IMR-90 (cell line): ENCODE data around the gene SLC9A2. TPM values are rescaled to one million over a fixed set of nuclear protein-coding genes. Genes with fewer than 3 reads are reported as not detected.

Experiments
- ATAC-seq: fragments of 200-7000 bp; cut with Tn5 transposase; 2 replicates; pipeline ENCODE4 v1.9.1; 2020; ENCODE audit warnings: low read depth, mild to moderate bottlenecking, moderate library complexity
- BruUV-seq: library from RNA; stranded (reverse); fragments of 400-500 nt; replicated peaks from 2 replicates; lab custom pipeline; 2021; lab: Mats Ljungman, UMichigan
- CTCF ChIA-PET: fragments of 300-600 bp; formaldehyde crosslinking; extraction: SDS; loops from one replicate; lab custom pipeline; 2021; ENCODE audit warnings: antibody characterized with exemption; lab: Yijun Ruan, JAX
- POLR2A ChIA-PET: fragments of 300-600 bp; sonication (Branson Sonifier 250); formaldehyde crosslinking; loops from one replicate; lab custom pipeline; 2022; ENCODE audit warnings: antibody characterized with exemption; ENCODE audit not compliant: unreplicated experiment; lab: Charles Lee
- DNase-seq: peaks from one replicate; pipeline ENCODE4 v3.0.0; 2013
- H2AFZ ChIP-seq: replicated peaks from 2 replicates; pipeline ENCODE3; 2013; ENCODE audit warnings: low read length, mild to moderate bottlenecking; ENCODE audit not compliant: poor library complexity
- H2AK5ac ChIP-seq: 2 replicates; pipeline ENCODE4 v1.6.1; 2013; ENCODE audit warnings: low read depth, low read length, inconsistent platforms
- H2AK9ac ChIP-seq: replicated peaks from 2 replicates; pipeline ENCODE3; 2013; ENCODE audit warnings: mild to moderate bottlenecking, low read depth, low read length, moderate library complexity; ENCODE audit not compliant: poor library complexity
- H2BK120ac ChIP-seq: 2 replicates; pipeline ENCODE4 v1.6.1; 2013; ENCODE audit warnings: low read depth, low read length, inconsistent platforms
- H2BK15ac ChIP-seq: 3 replicates; pipeline ENCODE4 v1.6.1; 2013; ENCODE audit warnings: low read depth, low read length, inconsistent platforms
- H2BK20ac ChIP-seq: 2 replicates; pipeline ENCODE4 v1.6.1; 2013; ENCODE audit warnings: low read depth, mild to moderate bottlenecking, inconsistent platforms, low read length, moderate library complexity
- H2BK5ac ChIP-seq: 2 replicates; pipeline ENCODE4 v1.6.1; 2013; ENCODE audit warnings: mild to moderate bottlenecking, low read depth, low read length, inconsistent platforms; ENCODE audit not compliant: poor library complexity, severe bottlenecking
- H3K14ac ChIP-seq: replicated peaks from 2 replicates; pipeline ENCODE4 v1.6.1; 2013; ENCODE audit warnings: low read depth, low read length, inconsistent platforms
- H3K18ac ChIP-seq: 2 replicates; pipeline ENCODE4 v1.6.1; 2013; ENCODE audit warnings: low read depth, low read length, control low read depth
- H3K23ac ChIP-seq: 2 replicates; pipeline ENCODE4 v1.6.1; 2013; ENCODE audit warnings: low read depth, low read length, inconsistent platforms
- H3K27ac ChIP-seq: 2 replicates; pipeline ENCODE4 v1.5.1; 2013; ENCODE audit warnings: mild to moderate bottlenecking, control low read depth, low read length; ENCODE audit not compliant: insufficient read depth
- H3K27me3 ChIP-seq: 2 replicates; pipeline ENCODE4 v1.6.1; 2013; ENCODE audit warnings: low read length; ENCODE audit not compliant: control insufficient read depth, insufficient read depth
- H3K36me3 ChIP-seq: 2 replicates; pipeline ENCODE4 v1.6.1; 2013; ENCODE audit warnings: low read length, mixed read lengths; ENCODE audit not compliant: control insufficient read depth, insufficient read depth
- H3K4ac ChIP-seq: 2 replicates; pipeline ENCODE4 v1.6.1; 2013; ENCODE audit warnings: low read depth, low read length, inconsistent platforms
- H3K4me1 ChIP-seq: 2 replicates; pipeline ENCODE4 v1.6.1; 2013; ENCODE audit warnings: low read length, mixed read lengths; ENCODE audit not compliant: control insufficient read depth, insufficient read depth
- H3K4me2 ChIP-seq: 2 replicates; pipeline ENCODE4 v1.6.1; 2013; ENCODE audit warnings: low read depth, mild to moderate bottlenecking, control low read depth, low read length, moderate library complexity
- H3K4me3 ChIP-seq: 2 replicates; pipeline ENCODE4 v1.5.1; 2013; ENCODE audit warnings: low read depth, mild to moderate bottlenecking, control low read depth, low read length, moderate library complexity; ENCODE audit not compliant: insufficient read depth
- H3K56ac ChIP-seq: 2 replicates; pipeline ENCODE4 v1.6.1; 2013; ENCODE audit warnings: low read length, inconsistent platforms; ENCODE audit not compliant: insufficient read depth; ENCODE audit errors: extremely low read depth
- H3K79me1 ChIP-seq, 2 experiments: 2 replicates each; pipeline ENCODE4 v1.6.1; 2013; ENCODE audit warnings: low read length in 2 of 2, inconsistent platforms in 1 of 2, low read depth in 1 of 2
- H3K9ac ChIP-seq: 2 replicates; pipeline ENCODE4 v1.6.1; 2013; ENCODE audit warnings: low read depth, low read length, control low read depth
- H3K9me1 ChIP-seq: 2 replicates; pipeline ENCODE4 v1.6.1; 2013; ENCODE audit warnings: low read length, inconsistent platforms; ENCODE audit not compliant: insufficient read depth
- H3K9me3 ChIP-seq: 2 replicates; pipeline ENCODE4 v1.6.1; 2013; ENCODE audit warnings: low read length; ENCODE audit not compliant: control insufficient read depth, insufficient read depth
- H4K20me1 ChIP-seq: 2 replicates; pipeline ENCODE4 v1.6.1; 2013; ENCODE audit warnings: low read length, inconsistent platforms; ENCODE audit not compliant: insufficient read depth
- H4K5ac ChIP-seq: 2 replicates; pipeline ENCODE4 v1.6.1; 2013; ENCODE audit warnings: mild to moderate bottlenecking, low read depth, low read length, control low read depth
- H4K8ac ChIP-seq, 2 experiments: 2 replicates each; pipeline ENCODE4 v1.6.1; 2013; ENCODE audit warnings: low read depth in 2 of 2, low read length in 2 of 2, control low read depth in 1 of 2, inconsistent platforms in 1 of 2
- H4K91ac ChIP-seq: 2 replicates; pipeline ENCODE4 v1.6.1; 2013; ENCODE audit warnings: low read depth, low read length, inconsistent platforms; ENCODE audit not compliant: insufficient read depth
- BHLHE40 ChIP-seq: fragments of 150-350 bp; IDR thresholded peaks from 2 replicates; pipeline ENCODE4 v1.6.1; 2016; ENCODE audit warnings: mild to moderate bottlenecking, low read depth, low read length
- CHD1 ChIP-seq: IDR thresholded peaks from 2 replicates; pipeline ENCODE4 v1.6.1; 2012; ENCODE audit warnings: low read depth, low read length, improper control_type of control experiment
- ELK1 ChIP-seq: fragments of 150-350 bp; IDR thresholded peaks from 2 replicates; pipeline ENCODE4 v1.6.1; 2016; ENCODE audit warnings: low read depth, mild to moderate bottlenecking, low read length, moderate library complexity, borderline replicate concordance
- FOS ChIP-seq: fragments of 150-350 bp; IDR thresholded peaks from 2 replicates; pipeline ENCODE4 v1.6.1; 2016; ENCODE audit warnings: low read depth, low read length
- MAZ ChIP-seq: IDR thresholded peaks from 2 replicates; pipeline ENCODE4 v1.6.1; 2012; ENCODE audit warnings: low read depth, mild to moderate bottlenecking, low read length, improper control_type of control experiment, moderate library complexity, borderline replicate concordance
- MXI1 ChIP-seq: IDR thresholded peaks from 2 replicates; pipeline ENCODE4 v1.6.1; 2012; ENCODE audit warnings: low read depth, mild to moderate bottlenecking, low read length, moderate library complexity, borderline replicate concordance
- NFE2L2 ChIP-seq: fragments of 150-350 bp; IDR thresholded peaks from 2 replicates; pipeline ENCODE4 v1.6.1; 2016; ENCODE audit warnings: low read depth, mild to moderate bottlenecking, low read length
- RAD21 ChIP-seq: IDR thresholded peaks from 2 replicates; pipeline ENCODE4 v1.6.1; 2012; ENCODE audit warnings: low read length, improper control_type of control experiment
- RCOR1 ChIP-seq: IDR thresholded peaks from 2 replicates; pipeline ENCODE4 v1.6.1; 2012; ENCODE audit warnings: mild to moderate bottlenecking, low read length, improper control_type of control experiment; ENCODE audit not compliant: insufficient replicate concordance
- RFX5 ChIP-seq: IDR thresholded peaks from 2 replicates; pipeline ENCODE4 v1.8.0; 2012; ENCODE audit warnings: low read depth, mild to moderate bottlenecking, low read length, moderate library complexity
- SMC3 ChIP-seq: fragments of 150-350 bp; IDR thresholded peaks from 2 replicates; pipeline ENCODE4 v1.6.1; 2016; ENCODE audit warnings: low read depth, mild to moderate bottlenecking, antibody characterized with exemption, low read length, moderate library complexity
- WGBS, 2 experiments: methylation state at CpG; one replicate each; pipeline versions ENCODE4 v1.1.5 to v1.1.7; 2013; ENCODE audit warnings: missing lambda C conversion rate in 2 of 2; ENCODE audit not compliant: insufficient read length in 1 of 2; ENCODE audit errors: extremely low coverage in 2 of 2; 5-methylcytosine and 5-hydroxymethylcytosine counted together
- dilution Hi-C: fragments of 300-500 bp; cut with HindIII; formaldehyde crosslinking; loops from one replicate; pipeline ENCODE4 v1.14.3; 2018; ENCODE audit warnings: low sequenced_read_pairs; ENCODE audit not compliant: unreplicated experiment
- in situ Hi-C: fragments of 300-500 bp; cut with MboI; formaldehyde crosslinking; loops from 3 replicates; pipeline ENCODE4 v1.14.3; 2019; ENCODE audit warnings: low sequenced_read_pairs, inconsistent platforms, mixed read lengths
- intact Hi-C: fragments of 100-400 bp; cut with micrococcal nuclease; formaldehyde crosslinking; loops from 2 replicates; pipeline ENCODE4 v1.10.0; 2022
- polyA plus RNA-seq, 3 experiments: library from polyadenylated mRNA; depleted of rRNA; stranded (reverse); fragments of >200 nt; gene quantifications; 2 replicates each; pipeline ENCODE4 v1.2.3, GENCODE V29; 2012; ENCODE audit warnings: low replicate concordance in 1 of 3
- total RNA-seq: library from RNA; depleted of rRNA; stranded (reverse); fragments of >200 nt; gene quantifications from 2 replicates; pipeline ENCODE4 v1.2.3, GENCODE V29; 2012
- TF ChIP-seq, protein P1 (sequence below): conservative IDR thresholded peaks from 2 replicates; pipeline ENCODE4 v1.5.1; 2012; ENCODE audit warnings: mild to moderate bottlenecking, low read depth, low read length, improper control_type of control experiment
- TF ChIP-seq, protein P2 (sequence below): fragments of 150-350 bp; IDR thresholded peaks from 2 replicates; pipeline ENCODE4 v1.6.1; 2017; ENCODE audit warnings: mild to moderate bottlenecking, antibody characterized with exemption, low read length, low read depth

SLC9A2 gene
- total and polyA plus RNA-seq, 2 of the 4 experiments (the other 2 are of a cell fraction): not detected

- H3K9me3 ChIP-seq: no peaks in the 10 kb centered on the region
- intact Hi-C loops (no loop called here), in situ Hi-C loops (no loop called here), dilution Hi-C loops (no loop called here)
- H2AK9ac ChIP-seq: no peak overlapping the region
- H3K4ac ChIP-seq: no peak overlapping the region
- no peak overlapping the region for H3K9ac ChIP-seq
- no peak overlapping the region for H4K8ac ChIP-seq
- no peak overlapping the region for H2AK5ac ChIP-seq
- H3K27ac ChIP-seq: no peak overlapping the region
- no peak overlapping the region for H2BK20ac ChIP-seq
- H3K9me1 ChIP-seq: no peaks in the 10 kb centered on the region
- no peaks in the 10 kb centered on the region for H3K4me1 ChIP-seq
- H2BK15ac ChIP-seq: no peak overlapping the region
- no peak overlapping the region for H3K56ac ChIP-seq
- H3K14ac ChIP-seq: no peak overlapping the region
- H3K27me3 ChIP-seq: peaks cover 2% of the 10 kb centered on the region; the same call in 1 of the 2 replicates
- no TSS peak for BruUV-seq
- H3K4me3 ChIP-seq: no peak overlapping the region
- no peak overlapping the region for H2AFZ ChIP-seq
- H3K79me1 ChIP-seq: no peaks in the 10 kb centered on the region
- no peaks in the 10 kb centered on the region for H3K36me3 ChIP-seq
- TF ChIP-seq RFX5 (no peak), NFE2L2 (no peak), CHD1 (no peak), RCOR1 (no peak), ELK1 (no peak), FOS (no peak), BHLHE40 (no peak), MAZ (no peak), RAD21 (no peak), MXI1 (no peak), SMC3 (no peak)
- TF ChIP-seq, protein P1, sequence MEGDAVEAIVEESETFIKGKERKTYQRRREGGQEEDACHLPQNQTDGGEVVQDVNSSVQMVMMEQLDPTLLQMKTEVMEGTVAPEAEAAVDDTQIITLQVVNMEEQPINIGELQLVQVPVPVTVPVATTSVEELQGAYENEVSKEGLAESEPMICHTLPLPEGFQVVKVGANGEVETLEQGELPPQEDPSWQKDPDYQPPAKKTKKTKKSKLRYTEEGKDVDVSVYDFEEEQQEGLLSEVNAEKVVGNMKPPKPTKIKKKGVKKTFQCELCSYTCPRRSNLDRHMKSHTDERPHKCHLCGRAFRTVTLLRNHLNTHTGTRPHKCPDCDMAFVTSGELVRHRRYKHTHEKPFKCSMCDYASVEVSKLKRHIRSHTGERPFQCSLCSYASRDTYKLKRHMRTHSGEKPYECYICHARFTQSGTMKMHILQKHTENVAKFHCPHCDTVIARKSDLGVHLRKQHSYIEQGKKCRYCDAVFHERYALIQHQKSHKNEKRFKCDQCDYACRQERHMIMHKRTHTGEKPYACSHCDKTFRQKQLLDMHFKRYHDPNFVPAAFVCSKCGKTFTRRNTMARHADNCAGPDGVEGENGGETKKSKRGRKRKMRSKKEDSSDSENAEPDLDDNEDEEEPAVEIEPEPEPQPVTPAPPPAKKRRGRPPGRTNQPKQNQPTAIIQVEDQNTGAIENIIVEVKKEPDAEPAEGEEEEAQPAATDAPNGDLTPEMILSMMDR: no peak
- TF ChIP-seq, protein P2, sequence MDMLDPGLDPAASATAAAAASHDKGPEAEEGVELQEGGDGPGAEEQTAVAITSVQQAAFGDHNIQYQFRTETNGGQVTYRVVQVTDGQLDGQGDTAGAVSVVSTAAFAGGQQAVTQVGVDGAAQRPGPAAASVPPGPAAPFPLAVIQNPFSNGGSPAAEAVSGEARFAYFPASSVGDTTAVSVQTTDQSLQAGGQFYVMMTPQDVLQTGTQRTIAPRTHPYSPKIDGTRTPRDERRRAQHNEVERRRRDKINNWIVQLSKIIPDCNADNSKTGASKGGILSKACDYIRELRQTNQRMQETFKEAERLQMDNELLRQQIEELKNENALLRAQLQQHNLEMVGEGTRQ: no peak
- no peak overlapping the region for H3K4me2 ChIP-seq
- ChIA-PET CTCF (interaction anchor here (0.6 to 1.5 kb wide), 2 partner anchors 8 to 30 kb away, joined by 3 read pairs; no protein-coding TSS in a partner anchor), POLR2A (no interaction called here)
- no peak overlapping the region for H3K23ac ChIP-seq
- no peak overlapping the region for H4K5ac ChIP-seq
- no peak overlapping the region for H2BK120ac ChIP-seq
- H4K20me1 ChIP-seq: no peaks in the 10 kb centered on the region
- H2BK5ac ChIP-seq: no peak overlapping the region
- H3K18ac ChIP-seq: no peak overlapping the region
- H4K91ac ChIP-seq: no peak overlapping the region
- no peak for ATAC-seq
- no CpG with 5 or more reads among the region's 6 CpGs for WGBS, 2 experiments
- DNase-seq: no peak
These were observed 33.4 kb upstream of the SLC9A2 start for GRCh38 chr2:102585847-102586404.
